ENCODE measurements around the gene PODN.

GRCh38 chr1:53111693-53112092, 49.7 kb downstream of the PODN start:
- TF ChIP-seq, protein P1, sequence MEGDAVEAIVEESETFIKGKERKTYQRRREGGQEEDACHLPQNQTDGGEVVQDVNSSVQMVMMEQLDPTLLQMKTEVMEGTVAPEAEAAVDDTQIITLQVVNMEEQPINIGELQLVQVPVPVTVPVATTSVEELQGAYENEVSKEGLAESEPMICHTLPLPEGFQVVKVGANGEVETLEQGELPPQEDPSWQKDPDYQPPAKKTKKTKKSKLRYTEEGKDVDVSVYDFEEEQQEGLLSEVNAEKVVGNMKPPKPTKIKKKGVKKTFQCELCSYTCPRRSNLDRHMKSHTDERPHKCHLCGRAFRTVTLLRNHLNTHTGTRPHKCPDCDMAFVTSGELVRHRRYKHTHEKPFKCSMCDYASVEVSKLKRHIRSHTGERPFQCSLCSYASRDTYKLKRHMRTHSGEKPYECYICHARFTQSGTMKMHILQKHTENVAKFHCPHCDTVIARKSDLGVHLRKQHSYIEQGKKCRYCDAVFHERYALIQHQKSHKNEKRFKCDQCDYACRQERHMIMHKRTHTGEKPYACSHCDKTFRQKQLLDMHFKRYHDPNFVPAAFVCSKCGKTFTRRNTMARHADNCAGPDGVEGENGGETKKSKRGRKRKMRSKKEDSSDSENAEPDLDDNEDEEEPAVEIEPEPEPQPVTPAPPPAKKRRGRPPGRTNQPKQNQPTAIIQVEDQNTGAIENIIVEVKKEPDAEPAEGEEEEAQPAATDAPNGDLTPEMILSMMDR (IDR thresholded peaks at IDR 0.05), result no peak
- TF ChIP-seq POLR2A (IDR thresholded peaks at IDR 0.05), result no peak
